ENCODE results near the gene ODC1. TPM values are rescaled to one million over a fixed set of nuclear protein-coding genes. Genes with fewer than 3 reads are reported as not detected.

Gene ODC1
- total RNA-seq, 1 experiment from 2014 or later: 46.6 TPM

DNA sequence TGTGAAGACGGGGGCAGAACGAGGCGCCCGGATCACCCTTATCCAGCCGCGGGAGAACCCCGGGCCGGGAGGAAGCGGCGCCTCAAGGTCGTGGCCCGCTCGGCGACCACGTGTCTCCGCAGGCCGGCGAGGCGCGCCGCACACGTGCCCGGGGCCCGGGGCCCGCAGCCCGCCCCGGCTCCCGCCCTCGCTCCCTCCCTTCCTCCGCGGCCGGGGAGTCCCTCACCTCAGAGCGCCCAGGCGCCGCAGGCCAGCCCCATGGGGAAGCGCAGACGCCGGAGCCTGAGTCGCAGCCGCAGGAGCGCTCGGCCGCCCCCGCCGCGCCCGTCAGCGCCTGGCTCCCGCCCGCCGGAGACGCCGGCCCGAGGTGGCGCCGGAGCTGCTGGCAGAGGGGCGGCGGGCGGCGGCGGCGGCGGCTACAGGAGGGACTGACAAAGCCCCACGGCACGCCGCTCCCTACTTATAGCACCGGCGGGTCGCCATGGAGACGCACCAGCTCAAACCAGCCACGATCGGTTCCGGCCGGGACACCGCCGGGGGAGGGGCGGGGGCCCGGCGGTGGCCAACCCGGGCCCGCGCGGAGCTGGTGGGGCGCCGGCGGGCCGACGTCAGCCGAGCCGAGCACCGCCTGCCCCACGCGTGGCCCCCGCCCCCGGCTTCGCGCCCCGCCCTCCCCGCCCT is at the start of gene ODC1 (continued):
- TF ChIP-seq MYBL2 (CRISPR knock-in tag; IDR thresholded peaks at IDR 0.05) (peak; percentile 94), NFE2L1 (CRISPR knock-in tag; IDR thresholded peaks at IDR 0.05) (peak; percentile 94), TEAD1 (CRISPR knock-in tag; IDR thresholded peaks at IDR 0.05) (peak; percentile 99), NFATC4 (CRISPR knock-in tag; IDR thresholded peaks at IDR 0.05) (no peak), ZNF416 (CRISPR knock-in tag; IDR thresholded peaks at IDR 0.05) (no peak), GABPB1 (CRISPR knock-in tag; IDR thresholded peaks at IDR 0.05) (peak; percentile 69), ZNF219 (CRISPR knock-in tag; IDR thresholded peaks at IDR 0.05; ENCODE audit: borderline replicate concordance) (peak; percentile 98), SMAD4 (CRISPR knock-in tag; IDR thresholded peaks at IDR 0.05) (peak; percentile 84), SP1 (CRISPR knock-in tag; conservative IDR thresholded peaks at IDR 0.05) (peak; percentile 73), ZNF138 (CRISPR knock-in tag; conservative IDR thresholded peaks at IDR 0.05) (peak; percentile 94; the same call in 1 of the 2 replicates)
- TF ChIP-seq, protein P1, sequence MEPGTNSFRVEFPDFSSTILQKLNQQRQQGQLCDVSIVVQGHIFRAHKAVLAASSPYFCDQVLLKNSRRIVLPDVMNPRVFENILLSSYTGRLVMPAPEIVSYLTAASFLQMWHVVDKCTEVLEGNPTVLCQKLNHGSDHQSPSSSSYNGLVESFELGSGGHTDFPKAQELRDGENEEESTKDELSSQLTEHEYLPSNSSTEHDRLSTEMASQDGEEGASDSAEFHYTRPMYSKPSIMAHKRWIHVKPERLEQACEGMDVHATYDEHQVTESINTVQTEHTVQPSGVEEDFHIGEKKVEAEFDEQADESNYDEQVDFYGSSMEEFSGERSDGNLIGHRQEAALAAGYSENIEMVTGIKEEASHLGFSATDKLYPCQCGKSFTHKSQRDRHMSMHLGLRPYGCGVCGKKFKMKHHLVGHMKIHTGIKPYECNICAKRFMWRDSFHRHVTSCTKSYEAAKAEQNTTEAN (CRISPR knock-in tag; IDR thresholded peaks at IDR 0.05): peak; percentile 92
- TF ChIP-seq, protein P2, sequence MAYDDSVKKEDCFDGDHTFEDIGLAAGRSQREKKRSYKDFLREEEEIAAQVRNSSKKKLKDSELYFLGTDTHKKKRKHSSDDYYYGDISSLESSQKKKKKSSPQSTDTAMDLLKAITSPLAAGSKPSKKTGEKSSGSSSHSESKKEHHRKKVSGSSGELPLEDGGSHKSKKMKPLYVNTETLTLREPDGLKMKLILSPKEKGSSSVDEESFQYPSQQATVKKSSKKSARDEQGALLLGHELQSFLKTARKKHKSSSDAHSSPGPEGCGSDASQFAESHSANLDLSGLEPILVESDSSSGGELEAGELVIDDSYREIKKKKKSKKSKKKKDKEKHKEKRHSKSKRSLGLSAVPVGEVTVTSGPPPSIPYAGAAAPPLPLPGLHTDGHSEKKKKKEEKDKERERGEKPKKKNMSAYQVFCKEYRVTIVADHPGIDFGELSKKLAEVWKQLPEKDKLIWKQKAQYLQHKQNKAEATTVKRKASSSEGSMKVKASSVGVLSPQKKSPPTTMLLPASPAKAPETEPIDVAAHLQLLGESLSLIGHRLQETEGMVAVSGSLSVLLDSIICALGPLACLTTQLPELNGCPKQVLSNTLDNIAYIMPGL (CRISPR knock-in tag; IDR thresholded peaks at IDR 0.05): peak; percentile 83; the same call in 1 of the 2 replicates
- TF ChIP-seq, protein P3, sequence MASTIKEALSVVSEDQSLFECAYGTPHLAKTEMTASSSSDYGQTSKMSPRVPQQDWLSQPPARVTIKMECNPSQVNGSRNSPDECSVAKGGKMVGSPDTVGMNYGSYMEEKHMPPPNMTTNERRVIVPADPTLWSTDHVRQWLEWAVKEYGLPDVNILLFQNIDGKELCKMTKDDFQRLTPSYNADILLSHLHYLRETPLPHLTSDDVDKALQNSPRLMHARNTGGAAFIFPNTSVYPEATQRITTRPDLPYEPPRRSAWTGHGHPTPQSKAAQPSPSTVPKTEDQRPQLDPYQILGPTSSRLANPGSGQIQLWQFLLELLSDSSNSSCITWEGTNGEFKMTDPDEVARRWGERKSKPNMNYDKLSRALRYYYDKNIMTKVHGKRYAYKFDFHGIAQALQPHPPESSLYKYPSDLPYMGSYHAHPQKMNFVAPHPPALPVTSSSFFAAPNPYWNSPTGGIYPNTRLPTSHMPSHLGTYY (CRISPR knock-in tag; IDR thresholded peaks at IDR 0.05): no peak
- TF ChIP-seq, protein P4, sequence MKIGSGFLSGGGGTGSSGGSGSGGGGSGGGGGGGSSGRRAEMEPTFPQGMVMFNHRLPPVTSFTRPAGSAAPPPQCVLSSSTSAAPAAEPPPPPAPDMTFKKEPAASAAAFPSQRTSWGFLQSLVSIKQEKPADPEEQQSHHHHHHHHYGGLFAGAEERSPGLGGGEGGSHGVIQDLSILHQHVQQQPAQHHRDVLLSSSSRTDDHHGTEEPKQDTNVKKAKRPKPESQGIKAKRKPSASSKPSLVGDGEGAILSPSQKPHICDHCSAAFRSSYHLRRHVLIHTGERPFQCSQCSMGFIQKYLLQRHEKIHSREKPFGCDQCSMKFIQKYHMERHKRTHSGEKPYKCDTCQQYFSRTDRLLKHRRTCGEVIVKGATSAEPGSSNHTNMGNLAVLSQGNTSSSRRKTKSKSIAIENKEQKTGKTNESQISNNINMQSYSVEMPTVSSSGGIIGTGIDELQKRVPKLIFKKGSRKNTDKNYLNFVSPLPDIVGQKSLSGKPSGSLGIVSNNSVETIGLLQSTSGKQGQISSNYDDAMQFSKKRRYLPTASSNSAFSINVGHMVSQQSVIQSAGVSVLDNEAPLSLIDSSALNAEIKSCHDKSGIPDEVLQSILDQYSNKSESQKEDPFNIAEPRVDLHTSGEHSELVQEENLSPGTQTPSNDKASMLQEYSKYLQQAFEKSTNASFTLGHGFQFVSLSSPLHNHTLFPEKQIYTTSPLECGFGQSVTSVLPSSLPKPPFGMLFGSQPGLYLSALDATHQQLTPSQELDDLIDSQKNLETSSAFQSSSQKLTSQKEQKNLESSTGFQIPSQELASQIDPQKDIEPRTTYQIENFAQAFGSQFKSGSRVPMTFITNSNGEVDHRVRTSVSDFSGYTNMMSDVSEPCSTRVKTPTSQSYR (CRISPR knock-in tag; IDR thresholded peaks at IDR 0.05): 0 out of 2 replicates have a peak, but pooled peaks have one; percentile 29

DNA sequence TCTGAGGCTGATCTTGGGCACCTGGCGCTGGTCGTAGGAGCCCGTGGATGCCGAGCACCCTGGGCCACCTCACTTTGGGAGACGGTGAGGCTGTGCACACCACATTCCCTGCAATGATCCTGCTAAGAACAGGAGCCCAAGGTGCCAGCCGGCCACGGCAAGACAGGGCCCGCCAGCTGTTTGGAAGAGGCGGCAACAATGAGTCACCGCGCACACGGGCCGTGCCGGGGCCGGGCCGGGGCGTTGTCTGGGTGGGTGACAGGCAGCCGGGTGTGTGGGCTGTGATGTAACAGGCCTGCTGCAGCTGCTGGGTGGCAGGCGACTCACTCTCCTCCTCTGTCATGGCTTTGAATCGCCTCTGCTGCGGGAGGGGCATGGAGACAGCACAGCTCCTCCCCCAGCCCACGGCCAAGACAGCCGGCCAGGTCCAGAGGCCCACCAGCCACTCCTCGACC is 49.7 kb upstream of the ODC1 start:
- H3K4me3 Mint-ChIP-seq: no peak overlapping the region
- peak; percentile 15; the same call in 1 of the 2 replicates for ATAC-seq
- ChIA-PET POLR2A (no interaction called here), CTCF (no interaction called here)
- H3K36me3 Mint-ChIP-seq: no peaks in the 10 kb centered on the region
- no peak for DNase-seq (ENCODE audit: low spot score)
- H3K4me1 Mint-ChIP-seq: peaks cover 6% of the 10 kb centered on the region
- TF ChIP-seq GABPB1 (CRISPR knock-in tag; IDR thresholded peaks at IDR 0.05): peak; percentile 62; the same call in 1 of the 2 replicates
- TF ChIP-seq, protein P2 (CRISPR knock-in tag; IDR thresholded peaks at IDR 0.05): no peak
- TF ChIP-seq, protein P5, sequence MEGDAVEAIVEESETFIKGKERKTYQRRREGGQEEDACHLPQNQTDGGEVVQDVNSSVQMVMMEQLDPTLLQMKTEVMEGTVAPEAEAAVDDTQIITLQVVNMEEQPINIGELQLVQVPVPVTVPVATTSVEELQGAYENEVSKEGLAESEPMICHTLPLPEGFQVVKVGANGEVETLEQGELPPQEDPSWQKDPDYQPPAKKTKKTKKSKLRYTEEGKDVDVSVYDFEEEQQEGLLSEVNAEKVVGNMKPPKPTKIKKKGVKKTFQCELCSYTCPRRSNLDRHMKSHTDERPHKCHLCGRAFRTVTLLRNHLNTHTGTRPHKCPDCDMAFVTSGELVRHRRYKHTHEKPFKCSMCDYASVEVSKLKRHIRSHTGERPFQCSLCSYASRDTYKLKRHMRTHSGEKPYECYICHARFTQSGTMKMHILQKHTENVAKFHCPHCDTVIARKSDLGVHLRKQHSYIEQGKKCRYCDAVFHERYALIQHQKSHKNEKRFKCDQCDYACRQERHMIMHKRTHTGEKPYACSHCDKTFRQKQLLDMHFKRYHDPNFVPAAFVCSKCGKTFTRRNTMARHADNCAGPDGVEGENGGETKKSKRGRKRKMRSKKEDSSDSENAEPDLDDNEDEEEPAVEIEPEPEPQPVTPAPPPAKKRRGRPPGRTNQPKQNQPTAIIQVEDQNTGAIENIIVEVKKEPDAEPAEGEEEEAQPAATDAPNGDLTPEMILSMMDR (IDR thresholded peaks at IDR 0.05): no peak
- H3K9me3 Mint-ChIP-seq: no peaks in the 10 kb centered on the region
- no peak overlapping the region for H3K27ac Mint-ChIP-seq
- H3K27me3 Mint-ChIP-seq (ENCODE audit: low read depth): no peaks in the 10 kb centered on the region
